ENCODE results near the gene ZNF512.

DNA sequence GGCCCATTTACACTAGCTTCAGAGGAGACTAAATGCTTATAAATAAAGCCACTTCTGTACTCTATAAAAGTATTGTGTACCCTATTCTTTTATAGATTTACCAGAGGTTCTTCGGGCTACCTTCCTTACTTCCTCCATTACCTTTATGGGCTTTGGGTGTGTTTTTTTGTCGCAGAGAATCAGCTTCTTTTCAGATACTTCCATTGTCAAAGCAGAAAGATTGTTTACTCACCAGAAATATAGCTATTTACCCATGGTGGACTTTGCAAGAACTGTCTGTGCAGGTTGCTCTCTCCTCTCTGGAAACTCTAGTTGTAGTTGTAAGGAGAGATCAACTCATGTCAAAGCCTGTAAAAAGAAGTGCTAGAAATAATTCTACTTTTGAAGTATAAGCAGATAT is 31.1 kb downstream of the ZNF512 start:
- no peak for TF ChIP-seq POLR2A (IDR thresholded peaks at IDR 0.05)
- TF ChIP-seq, protein P1, sequence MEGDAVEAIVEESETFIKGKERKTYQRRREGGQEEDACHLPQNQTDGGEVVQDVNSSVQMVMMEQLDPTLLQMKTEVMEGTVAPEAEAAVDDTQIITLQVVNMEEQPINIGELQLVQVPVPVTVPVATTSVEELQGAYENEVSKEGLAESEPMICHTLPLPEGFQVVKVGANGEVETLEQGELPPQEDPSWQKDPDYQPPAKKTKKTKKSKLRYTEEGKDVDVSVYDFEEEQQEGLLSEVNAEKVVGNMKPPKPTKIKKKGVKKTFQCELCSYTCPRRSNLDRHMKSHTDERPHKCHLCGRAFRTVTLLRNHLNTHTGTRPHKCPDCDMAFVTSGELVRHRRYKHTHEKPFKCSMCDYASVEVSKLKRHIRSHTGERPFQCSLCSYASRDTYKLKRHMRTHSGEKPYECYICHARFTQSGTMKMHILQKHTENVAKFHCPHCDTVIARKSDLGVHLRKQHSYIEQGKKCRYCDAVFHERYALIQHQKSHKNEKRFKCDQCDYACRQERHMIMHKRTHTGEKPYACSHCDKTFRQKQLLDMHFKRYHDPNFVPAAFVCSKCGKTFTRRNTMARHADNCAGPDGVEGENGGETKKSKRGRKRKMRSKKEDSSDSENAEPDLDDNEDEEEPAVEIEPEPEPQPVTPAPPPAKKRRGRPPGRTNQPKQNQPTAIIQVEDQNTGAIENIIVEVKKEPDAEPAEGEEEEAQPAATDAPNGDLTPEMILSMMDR (IDR thresholded peaks at IDR 0.05) = no peak
